ENCODE data around the gene EPB41L3. TPM values are rescaled to one million over a fixed set of nuclear protein-coding genes. Genes with fewer than 3 reads are reported as not detected.

EPB41L3 gene
- total RNA-seq, 1 experiment from 2014 or later = 0.34 TPM

DNA sequence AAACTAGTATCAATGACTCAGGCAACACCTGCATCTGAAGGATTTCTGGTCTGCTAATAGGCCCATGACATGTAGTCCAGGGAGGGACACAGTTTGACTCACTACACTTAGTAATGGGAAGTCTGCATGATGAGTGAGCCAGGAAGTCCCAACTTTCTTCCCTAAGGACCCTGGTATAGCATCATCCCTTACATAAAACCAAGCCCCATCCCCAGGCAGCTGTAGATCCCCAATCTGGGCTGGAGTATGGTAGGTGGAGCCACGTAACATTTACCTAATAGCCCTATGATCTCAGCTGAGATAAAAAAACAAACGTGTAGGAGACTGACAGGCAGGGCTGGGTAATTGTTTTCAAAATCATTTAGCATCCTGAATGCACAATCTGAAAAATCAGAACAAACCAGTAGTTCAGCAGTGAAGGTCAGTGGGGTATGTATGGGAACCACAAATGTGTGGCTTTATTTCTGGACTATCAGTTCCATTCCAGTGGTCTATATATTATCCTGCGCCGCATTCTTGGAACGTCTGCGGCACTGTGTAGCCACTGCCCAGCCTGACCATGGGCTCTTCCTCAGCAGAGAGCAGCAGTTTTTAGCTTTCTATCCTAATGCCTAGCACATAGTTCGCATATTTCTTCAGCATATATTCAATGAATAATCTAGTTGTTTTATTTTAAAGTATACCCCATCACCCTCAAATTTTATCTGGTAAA is 33.5 kb downstream of the EPB41L3 start:
- Histone ChIP-seq H3K9me2 (ENCODE audit: insufficient read depth) (no peaks in the 10 kb centered on the region), H3K9me3 (ENCODE audit: control insufficient read depth in 1 of 2, insufficient read depth in 1 of 2, low read depth in 1 of 2, low read length in 2 of 2) (peaks cover 5 to 33% of the 10 kb centered on the region in 2 experiments; a peak in 2 of 4 replicates), H3K4me2 (ENCODE audit: low read length) (no peak overlapping the region), H3K36me3 (ENCODE audit: control insufficient read depth in 1 of 2, insufficient read depth in 2 of 2, low read length in 2 of 2) (no peaks in the 10 kb centered on the region), H3K4me1 (ENCODE audit: control insufficient read depth in 1 of 2, insufficient read depth in 2 of 2, low read length in 2 of 2) (no peaks in the 10 kb centered on the region), H3K27me3 (ENCODE audit: insufficient read depth, low read length) (no peaks in the 10 kb centered on the region), H3K79me2 (ENCODE audit: insufficient read depth, low read length) (no peaks in the 10 kb centered on the region), H2AFZ (ENCODE audit: low read depth, low read length, poor library complexity, severe bottlenecking) (no peak overlapping the region), H3K4me3 (replicated peaks in 1 of 2; ENCODE audit: low read depth in 1 of 2, low read length in 2 of 2) (no peak overlapping the region), H4K20me1 (ENCODE audit: insufficient read depth) (no peaks in the 10 kb centered on the region), H3K27ac (ENCODE audit: low read depth, low read length) (no peak overlapping the region), H3K9ac (ENCODE audit: low read length) (no peak overlapping the region)
- no TSS peak for BruUV-seq (replicated peaks)
- ATAC-seq (no peak), DNase-seq (ENCODE audit: low read depth, low spot score) (no peak)
- POLR2A ChIA-PET = no interaction called here
- CTCF ChIA-PET = no interaction called here
- TF ChIP-seq EZH2 (IDR thresholded peaks at IDR 0.05) (no peak), CEBPB (IDR thresholded peaks at IDR 0.05; ENCODE audit: low read depth) (no peak), SP1 (IDR thresholded peaks at IDR 0.05; ENCODE audit: low read depth) (no peak), SIN3A (IDR thresholded peaks at IDR 0.05; ENCODE audit: low read depth) (no peak), JUND (IDR thresholded peaks at IDR 0.05) (no peak), CTCF (IDR thresholded peaks at IDR 0.05 in 2 of 3, conservative IDR thresholded peaks at IDR 0.05 in 1 of 3; ENCODE audit: borderline replicate concordance in 1 of 3, insufficient read depth in 1 of 3, low read depth in 2 of 3, low read length in 2 of 3) (no peak), EZH2phosphoT487 (IDR thresholded peaks at IDR 0.05; ENCODE audit: borderline replicate concordance) (no peak), RAD21 (IDR thresholded peaks at IDR 0.05; ENCODE audit: low read depth) (no peak), ZFX (IDR thresholded peaks at IDR 0.05) (no peak)
- TF ChIP-seq, protein P1, sequence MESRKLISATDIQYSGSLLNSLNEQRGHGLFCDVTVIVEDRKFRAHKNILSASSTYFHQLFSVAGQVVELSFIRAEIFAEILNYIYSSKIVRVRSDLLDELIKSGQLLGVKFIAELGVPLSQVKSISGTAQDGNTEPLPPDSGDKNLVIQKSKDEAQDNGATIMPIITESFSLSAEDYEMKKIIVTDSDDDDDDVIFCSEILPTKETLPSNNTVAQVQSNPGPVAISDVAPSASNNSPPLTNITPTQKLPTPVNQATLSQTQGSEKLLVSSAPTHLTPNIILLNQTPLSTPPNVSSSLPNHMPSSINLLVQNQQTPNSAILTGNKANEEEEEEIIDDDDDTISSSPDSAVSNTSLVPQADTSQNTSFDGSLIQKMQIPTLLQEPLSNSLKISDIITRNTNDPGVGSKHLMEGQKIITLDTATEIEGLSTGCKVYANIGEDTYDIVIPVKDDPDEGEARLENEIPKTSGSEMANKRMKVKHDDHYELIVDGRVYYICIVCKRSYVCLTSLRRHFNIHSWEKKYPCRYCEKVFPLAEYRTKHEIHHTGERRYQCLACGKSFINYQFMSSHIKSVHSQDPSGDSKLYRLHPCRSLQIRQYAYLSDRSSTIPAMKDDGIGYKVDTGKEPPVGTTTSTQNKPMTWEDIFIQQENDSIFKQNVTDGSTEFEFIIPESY (IDR thresholded peaks at IDR 0.05; ENCODE audit: extremely low read depth, insufficient replicate concordance, low read length) = no peak
- TF ChIP-seq, protein P2, sequence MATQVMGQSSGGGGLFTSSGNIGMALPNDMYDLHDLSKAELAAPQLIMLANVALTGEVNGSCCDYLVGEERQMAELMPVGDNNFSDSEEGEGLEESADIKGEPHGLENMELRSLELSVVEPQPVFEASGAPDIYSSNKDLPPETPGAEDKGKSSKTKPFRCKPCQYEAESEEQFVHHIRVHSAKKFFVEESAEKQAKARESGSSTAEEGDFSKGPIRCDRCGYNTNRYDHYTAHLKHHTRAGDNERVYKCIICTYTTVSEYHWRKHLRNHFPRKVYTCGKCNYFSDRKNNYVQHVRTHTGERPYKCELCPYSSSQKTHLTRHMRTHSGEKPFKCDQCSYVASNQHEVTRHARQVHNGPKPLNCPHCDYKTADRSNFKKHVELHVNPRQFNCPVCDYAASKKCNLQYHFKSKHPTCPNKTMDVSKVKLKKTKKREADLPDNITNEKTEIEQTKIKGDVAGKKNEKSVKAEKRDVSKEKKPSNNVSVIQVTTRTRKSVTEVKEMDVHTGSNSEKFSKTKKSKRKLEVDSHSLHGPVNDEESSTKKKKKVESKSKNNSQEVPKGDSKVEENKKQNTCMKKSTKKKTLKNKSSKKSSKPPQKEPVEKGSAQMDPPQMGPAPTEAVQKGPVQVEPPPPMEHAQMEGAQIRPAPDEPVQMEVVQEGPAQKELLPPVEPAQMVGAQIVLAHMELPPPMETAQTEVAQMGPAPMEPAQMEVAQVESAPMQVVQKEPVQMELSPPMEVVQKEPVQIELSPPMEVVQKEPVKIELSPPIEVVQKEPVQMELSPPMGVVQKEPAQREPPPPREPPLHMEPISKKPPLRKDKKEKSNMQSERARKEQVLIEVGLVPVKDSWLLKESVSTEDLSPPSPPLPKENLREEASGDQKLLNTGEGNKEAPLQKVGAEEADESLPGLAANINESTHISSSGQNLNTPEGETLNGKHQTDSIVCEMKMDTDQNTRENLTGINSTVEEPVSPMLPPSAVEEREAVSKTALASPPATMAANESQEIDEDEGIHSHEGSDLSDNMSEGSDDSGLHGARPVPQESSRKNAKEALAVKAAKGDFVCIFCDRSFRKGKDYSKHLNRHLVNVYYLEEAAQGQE (IDR thresholded peaks at IDR 0.05; ENCODE audit: low read depth) = no peak
- intact Hi-C loops (cut with micrococcal nuclease) = no loop called here
- RAD21 ChIA-PET (ENCODE audit: low non-redundant PET in 1 of 2, low total read pairs in 2 of 2, uncharacterized antibody in 2 of 2, unreplicated experiment in 2 of 2) = no interaction called here

Data from HCT116 (cell line).